Measurements from ENCODE around the gene PLPP1.

The PLPP1 gene

GRCh38 chr5:55523293-55523692 lies 11.5 kb downstream of the PLPP1 start:
- TF ChIP-seq SIN3A (IDR thresholded peaks at IDR 0.05; ENCODE audit: borderline replicate concordance, insufficient read depth, low read length) (no peak), POLR2AphosphoS5 (IDR thresholded peaks at IDR 0.05; ENCODE audit: low read depth, low read length) (no peak), TAF1 (IDR thresholded peaks at IDR 0.05; ENCODE audit: borderline replicate concordance, insufficient read depth, low read length) (no peak), FOXP2 (optimal IDR thresholded peaks at IDR 0.05; ENCODE audit: borderline replicate concordance, extremely low read depth, extremely low read length, insufficient read depth) (no peak), REST (IDR thresholded peaks at IDR 0.05; ENCODE audit: insufficient read depth in 1 of 2, low read depth in 2 of 2, low read length in 2 of 2) (no peak)

- no peak for TF ChIP-seq REST (IDR thresholded peaks at IDR 0.05; ENCODE audit: insufficient read depth in 1 of 2, low read depth in 2 of 2, low read length in 2 of 2)
- TF ChIP-seq FOXP2 (optimal IDR thresholded peaks at IDR 0.05; ENCODE audit: borderline replicate concordance, extremely low read depth, extremely low read length, insufficient read depth), result no peak
- no peak for TF ChIP-seq SIN3A (IDR thresholded peaks at IDR 0.05; ENCODE audit: borderline replicate concordance, insufficient read depth, low read length)
- TF ChIP-seq TAF1 (IDR thresholded peaks at IDR 0.05; ENCODE audit: borderline replicate concordance, insufficient read depth, low read length), result no peak
- TF ChIP-seq POLR2AphosphoS5 (IDR thresholded peaks at IDR 0.05; ENCODE audit: low read depth, low read length), result no peak
Measured at GRCh38 chr5:55521881-55522280, 12.9 kb downstream of the PLPP1 start.

- TF ChIP-seq REST (IDR thresholded peaks at IDR 0.05; ENCODE audit: insufficient read depth in 1 of 2, low read depth in 2 of 2, low read length in 2 of 2), result no peak
- TF ChIP-seq POLR2AphosphoS5 (IDR thresholded peaks at IDR 0.05; ENCODE audit: low read depth, low read length), result no peak
- TF ChIP-seq TAF1 (IDR thresholded peaks at IDR 0.05; ENCODE audit: borderline replicate concordance, insufficient read depth, low read length), result no peak
- no peak for TF ChIP-seq FOXP2 (optimal IDR thresholded peaks at IDR 0.05; ENCODE audit: borderline replicate concordance, extremely low read depth, extremely low read length, insufficient read depth)
- TF ChIP-seq SIN3A (IDR thresholded peaks at IDR 0.05; ENCODE audit: borderline replicate concordance, insufficient read depth, low read length), result no peak
Measured at GRCh38 chr5:55520117-55520839, 14.5 kb downstream of the PLPP1 start.

- no peak for TF ChIP-seq SIN3A (IDR thresholded peaks at IDR 0.05; ENCODE audit: borderline replicate concordance, insufficient read depth, low read length)
- no peak for TF ChIP-seq TAF1 (IDR thresholded peaks at IDR 0.05; ENCODE audit: borderline replicate concordance, insufficient read depth, low read length)
- no peak for TF ChIP-seq FOXP2 (optimal IDR thresholded peaks at IDR 0.05; ENCODE audit: borderline replicate concordance, extremely low read depth, extremely low read length, insufficient read depth)
- TF ChIP-seq REST (IDR thresholded peaks at IDR 0.05; ENCODE audit: insufficient read depth in 1 of 2, low read depth in 2 of 2, low read length in 2 of 2), result no peak
- TF ChIP-seq POLR2AphosphoS5 (IDR thresholded peaks at IDR 0.05; ENCODE audit: low read depth, low read length), result no peak
Measured at GRCh38 chr5:55518831-55519390, 15.9 kb downstream of the PLPP1 start.
